HS-5 (cell line): ENCODE results near the gene COL17A1.

Experiments
- DNase-seq: peaks from one replicate; pipeline ENCODE4 v3.0.0-alpha.2; 2012; ENCODE audit warnings: low read depth

COL17A1 gene

GRCh38 chr10:104096692-104097091, 11.0 kb upstream of the COL17A1 start:
- no peak for DNase-seq

- DNase-seq: no peak
Measured at GRCh38 chr10:104092749-104093148, 7.1 kb upstream of the COL17A1 start.

GRCh38 chr10:104090611-104091010, 4.9 kb upstream of the COL17A1 start:
- DNase-seq: no peak

- DNase-seq: no peak
Measured at GRCh38 chr10:104089621-104090020, 3.9 kb upstream of the COL17A1 start.

DNA sequence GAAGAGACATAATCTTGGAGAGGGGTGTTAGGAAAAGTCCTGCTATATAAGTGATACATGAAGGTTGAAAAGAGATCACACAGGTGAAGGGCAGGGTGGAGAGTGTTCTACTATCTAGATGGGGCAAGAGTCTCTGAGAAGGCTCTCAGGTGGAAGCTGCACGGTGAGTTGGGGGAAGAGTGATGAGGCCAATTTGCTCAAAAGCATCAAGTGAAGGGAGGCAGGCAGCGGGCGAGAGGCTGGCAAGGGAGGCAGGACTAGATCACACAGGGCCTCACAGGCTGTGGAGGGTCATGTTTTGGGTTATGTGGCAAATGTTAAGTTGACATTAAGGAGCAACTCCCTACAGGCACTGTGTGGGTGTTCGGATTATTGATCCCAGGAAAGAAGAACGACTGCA, 2.6 kb upstream of the COL17A1 start:
- no peak for DNase-seq

GRCh38 chr10:104084482-104085142, 1.1 kb downstream of the COL17A1 start:
- no peak for DNase-seq

- DNase-seq: no peak
Measured at GRCh38 chr10:104081998-104082397, 3.7 kb downstream of the COL17A1 start.

- DNase-seq: no peak
Measured at GRCh38 chr10:104080762-104081161, 4.9 kb downstream of the COL17A1 start.

- no peak for DNase-seq
Measured at GRCh38 chr10:104077663-104078151, 8.0 kb downstream of the COL17A1 start.

DNA sequence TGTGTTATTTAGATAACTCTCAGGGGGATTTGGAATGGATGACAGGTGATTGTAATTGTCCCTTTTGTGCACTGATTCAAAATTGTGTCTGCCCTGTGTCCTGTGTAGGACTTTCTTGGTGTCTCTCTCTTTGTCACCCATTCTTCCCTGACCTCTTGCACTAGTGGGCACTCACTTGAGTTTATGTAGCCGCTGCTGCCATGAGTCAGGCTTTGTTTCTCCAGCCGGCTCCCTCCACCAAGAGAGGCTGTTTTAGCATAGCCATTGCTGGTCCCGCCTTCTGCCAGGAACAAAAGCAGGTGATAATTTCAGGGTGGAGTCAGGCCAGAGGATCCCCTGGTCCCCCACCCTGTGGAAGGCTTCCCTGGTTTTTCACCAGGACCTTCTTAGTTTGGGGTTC, 8.4 kb downstream of the COL17A1 start:
- DNase-seq: no peak

GRCh38 chr10:104076743-104077160, 8.9 kb downstream of the COL17A1 start:
- DNase-seq: no peak

DNA sequence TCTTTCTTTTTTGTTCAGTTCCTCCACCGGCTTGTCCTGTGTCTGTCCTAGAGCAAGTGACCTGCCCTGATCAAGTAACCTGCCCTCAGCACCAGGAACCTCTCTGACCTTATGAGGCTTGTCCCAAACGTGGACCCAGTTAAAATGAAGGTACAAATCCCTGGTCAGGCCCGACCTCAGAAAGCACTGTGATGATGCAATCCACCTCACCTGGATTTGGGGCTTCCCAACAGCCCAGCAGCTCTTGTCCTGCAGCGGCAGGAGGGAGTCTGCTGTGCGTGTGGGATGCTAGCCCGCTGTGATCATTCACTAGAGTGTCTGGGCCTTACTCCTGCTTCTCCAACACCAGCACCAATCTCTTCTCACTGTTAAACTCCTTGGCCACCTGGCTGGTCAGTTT, 11.2 kb downstream of the COL17A1 start:
- no peak for DNase-seq

GRCh38 chr10:104072786-104073185, 12.9 kb downstream of the COL17A1 start:
- no peak for DNase-seq

DNA sequence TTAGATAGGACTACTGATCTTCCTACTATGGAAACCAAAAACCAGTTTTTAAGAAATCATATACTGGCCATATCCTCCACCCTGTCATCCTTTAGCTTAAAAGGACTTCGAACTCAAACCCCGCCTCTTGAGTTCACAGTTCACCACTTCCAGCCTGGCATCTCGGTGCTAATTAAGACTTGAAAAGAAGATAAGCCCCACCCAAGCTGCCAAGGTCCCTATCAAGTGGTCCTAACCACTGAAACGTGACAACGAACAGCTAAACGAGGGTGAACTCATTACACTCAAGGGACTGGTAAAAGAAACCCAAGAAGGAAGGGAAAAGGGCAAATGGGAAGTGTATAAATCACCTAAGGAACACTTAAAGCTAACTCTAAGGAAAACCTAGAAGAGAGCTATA, 16.1 kb downstream of the COL17A1 start:
- DNase-seq: no peak

DNA sequence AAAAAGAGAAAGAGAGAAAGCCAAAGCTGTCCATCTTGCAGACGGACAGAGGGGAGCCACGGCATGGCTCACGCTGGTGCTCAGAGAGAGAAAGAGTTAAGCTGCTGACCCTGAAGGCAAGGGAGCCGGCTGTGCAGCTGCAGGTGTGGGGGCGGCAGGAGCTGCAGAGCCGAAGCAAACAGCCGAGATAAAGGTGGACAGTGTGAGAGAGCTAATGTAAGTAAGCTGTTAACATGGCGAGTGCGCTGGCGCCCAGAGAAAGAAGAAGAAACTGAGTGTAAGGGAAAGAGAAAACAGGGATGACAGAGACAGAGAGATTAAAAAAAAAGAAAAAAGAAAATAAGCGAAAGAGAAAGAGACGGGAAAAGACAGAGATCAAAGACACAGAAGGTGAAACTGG, 18.2 kb downstream of the COL17A1 start:
- no peak for DNase-seq

GRCh38 chr10:104066945-104067344, 18.7 kb downstream of the COL17A1 start:
- no peak for DNase-seq

DNA sequence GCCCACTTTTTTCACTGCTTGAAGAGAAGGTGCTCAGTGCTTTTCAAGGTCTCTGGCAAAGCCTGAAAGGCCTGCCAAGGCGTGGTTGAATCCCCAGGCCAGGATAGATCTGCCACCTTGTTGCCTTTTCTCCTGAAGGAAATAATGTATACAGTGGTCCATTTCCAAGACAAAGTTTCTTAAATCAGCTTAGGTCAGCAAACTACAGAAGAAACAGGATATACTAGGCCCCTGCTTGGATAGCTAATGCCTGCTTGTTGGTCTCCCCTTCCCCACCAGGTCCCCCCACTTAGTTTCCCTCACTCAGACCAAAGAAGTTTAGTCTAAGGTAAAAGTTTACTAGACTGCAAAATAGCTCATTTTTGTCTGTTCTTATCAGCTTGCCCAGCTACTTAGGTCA, 19.9 kb downstream of the COL17A1 start:
- DNase-seq: no peak

DNA sequence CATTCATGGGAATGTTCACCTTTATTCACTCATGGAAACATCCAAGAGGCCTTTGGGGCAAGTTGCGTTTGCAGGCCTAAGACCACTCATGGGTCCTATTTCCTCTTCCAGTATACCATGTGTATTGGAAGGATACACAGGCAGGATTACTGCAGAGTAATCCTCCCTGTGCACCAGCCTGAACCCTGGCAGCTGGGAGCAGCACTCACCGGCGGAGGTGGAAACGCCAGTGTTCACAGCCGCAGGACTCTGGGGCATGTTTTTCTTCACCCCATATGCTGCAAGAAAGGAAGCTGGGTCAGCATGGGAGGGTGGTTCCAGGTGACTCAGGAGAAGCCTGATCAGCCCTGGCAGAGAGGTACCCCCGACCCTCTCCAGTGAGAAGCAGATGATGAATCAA, 24.5 kb downstream of the COL17A1 start:
- no peak for DNase-seq

GRCh38 chr10:104059364-104059763, 26.3 kb downstream of the COL17A1 start:
- no peak for DNase-seq

- DNase-seq: no peak
Measured at GRCh38 chr10:104057717-104058116, 28.0 kb downstream of the COL17A1 start.

GRCh38 chr10:104056619-104057273, 28.9 kb downstream of the COL17A1 start:
- no peak for DNase-seq

DNA sequence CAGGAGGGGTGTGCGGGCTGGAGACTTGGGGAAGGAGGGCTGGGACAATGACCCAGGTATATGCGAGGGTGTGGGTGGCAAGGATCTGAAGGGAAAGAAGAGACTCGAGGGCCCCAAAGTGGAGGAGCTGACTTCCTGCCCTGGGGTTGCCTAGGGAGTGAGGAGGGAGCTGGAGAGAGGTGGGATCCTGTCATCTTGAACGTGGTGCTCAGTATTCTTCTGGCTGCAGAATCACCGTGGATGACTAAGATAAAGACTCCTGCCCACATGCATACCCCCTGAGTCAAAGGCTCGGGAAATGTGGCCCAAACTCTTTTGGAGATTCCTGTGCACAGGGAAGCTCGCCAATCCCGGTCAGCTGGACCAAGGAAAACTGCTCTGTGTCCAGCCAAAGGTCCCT, 31.2 kb downstream of the COL17A1 start:
- DNase-seq: peak; percentile 87

DNA sequence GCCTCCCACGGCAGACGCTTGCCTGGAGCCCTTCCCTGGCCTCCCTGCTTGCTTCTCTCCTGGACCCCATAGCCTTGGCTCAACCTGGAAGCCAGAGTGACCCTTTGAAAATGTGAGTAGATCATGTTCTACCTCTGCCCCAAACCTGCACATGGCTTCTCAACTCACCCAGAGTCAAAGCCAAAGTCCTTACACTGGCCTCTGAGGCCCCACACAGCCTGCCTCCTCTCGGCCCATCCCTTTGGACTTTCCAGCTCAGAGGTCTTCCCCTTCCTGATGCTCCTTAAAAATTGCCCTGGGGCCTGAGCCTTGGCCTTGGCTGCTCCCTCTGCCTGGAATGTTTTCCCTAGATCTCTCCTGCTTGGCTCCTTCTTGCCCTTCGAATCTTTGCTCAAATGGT, 32.5 kb downstream of the COL17A1 start:
- no peak for DNase-seq

DNA sequence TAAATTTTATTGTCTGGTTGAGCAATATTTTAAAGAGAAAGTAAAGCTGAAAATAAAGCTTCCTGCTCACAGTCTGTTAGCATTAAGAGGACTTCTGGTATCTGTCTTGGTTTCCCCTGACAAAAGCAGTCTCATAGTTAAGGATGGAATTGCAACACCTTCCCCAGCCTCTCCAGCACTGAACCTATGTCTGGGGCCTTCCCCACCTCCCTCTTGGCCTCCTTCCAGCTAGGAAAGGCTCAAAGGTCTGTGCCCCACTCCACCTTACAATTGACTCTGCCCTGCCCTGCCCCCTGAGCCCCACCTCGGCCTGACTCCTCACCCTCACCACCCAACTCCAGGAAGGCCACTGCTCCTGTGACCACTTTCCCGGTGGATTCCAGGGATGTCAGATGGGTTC, 33.2 kb downstream of the COL17A1 start:
- no peak for DNase-seq
